A172 (cell line): ENCODE results near the gene ACOT11. TPM values are rescaled to one million over a fixed set of nuclear protein-coding genes. Genes with fewer than 3 reads are reported as not detected.

Experiments
- DNase-seq: peaks from one replicate; pipeline ENCODE4 v3.0.0-alpha.2; 2015; ENCODE audit warnings: low spot score
- total RNA-seq: library from RNA; depleted of rRNA; stranded (reverse); fragments of >200 nt; shearing (Covaris generic); gene quantifications from 2 replicates; pipeline ENCODE4 v1.2.3, GENCODE V29; 2014; rRNA removed

Gene ACOT11
- total RNA-seq, 1 experiment from 2014 or later: 3.0 TPM

DNA sequence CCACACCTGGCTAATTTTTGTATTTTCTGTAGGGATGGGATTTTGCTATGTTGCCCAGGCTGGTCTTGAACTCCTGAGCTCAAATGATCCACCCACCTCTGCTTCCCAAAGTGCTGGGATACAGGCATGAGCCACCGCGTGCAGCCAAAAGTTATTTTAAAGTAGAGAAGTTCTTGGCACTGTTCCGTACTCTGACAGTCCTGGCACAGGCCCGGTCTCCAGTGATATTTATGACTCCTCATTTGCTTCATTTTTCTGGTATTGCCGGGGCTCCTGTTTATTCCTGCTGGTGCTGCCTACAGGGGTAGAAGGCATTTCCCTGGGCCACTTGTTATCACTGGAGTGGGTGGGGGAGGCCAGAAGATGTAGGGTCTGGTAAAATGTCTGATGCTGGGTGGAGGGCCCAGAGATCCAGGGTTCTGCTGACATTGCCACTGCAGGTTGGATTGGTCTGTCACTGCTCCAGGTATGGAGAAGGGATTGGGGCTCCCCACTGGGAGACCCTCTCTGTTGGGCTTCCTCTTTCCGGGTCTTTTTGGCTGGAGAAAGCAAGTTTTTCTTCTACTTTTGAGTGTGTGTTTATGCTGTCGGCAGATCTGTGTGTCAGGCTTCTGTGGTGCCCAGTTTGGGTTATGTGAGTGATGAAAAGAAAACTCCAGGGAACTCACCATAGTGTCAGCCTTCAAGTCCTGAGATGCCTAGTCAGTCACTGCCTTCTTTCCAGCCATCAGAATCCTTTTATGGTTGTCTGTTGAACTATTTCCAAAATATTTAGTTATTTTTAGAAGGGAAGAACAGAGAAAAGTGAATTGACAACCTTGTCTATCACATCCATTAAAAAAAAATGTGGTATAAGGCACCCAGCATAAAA is 98.0 kb downstream of the ACOT11 start:
- DNase-seq: no peak

DNA sequence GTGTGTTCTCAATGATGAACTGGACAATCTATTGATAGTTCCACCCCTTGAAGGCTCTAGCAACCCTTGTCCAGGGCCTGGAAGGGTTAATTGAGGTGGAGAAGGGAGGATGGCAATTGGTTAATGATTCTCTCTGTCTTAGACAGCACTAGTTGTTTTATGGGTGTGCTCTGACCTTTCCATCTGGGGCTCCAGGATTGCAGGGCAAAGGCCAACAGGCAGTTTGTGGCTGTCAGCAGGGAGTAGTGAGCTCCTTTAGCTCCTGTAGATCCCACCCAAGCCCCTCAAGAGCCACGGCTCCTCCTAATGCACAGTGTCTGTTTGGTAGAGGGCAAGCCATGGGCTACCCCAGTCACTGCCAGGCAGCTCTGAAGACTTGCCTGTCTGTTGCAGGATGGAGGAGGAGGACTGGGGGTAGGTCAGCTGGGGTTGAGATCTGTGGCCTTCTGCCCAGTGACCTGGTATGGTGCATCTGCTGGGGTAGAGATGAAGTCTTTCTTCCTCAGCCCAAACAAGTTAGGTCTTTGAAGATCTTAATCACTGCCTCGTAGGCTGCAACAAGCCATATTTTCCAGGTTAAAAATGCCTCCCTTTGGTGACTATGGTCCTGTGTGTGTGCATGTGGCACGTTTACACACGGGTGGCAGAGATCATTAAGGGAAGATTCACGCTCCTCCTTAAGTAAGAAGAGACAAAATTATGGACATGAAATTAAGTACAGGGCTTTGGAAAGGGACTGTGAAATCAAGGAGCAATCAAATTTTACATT is 101.3 kb downstream of the ACOT11 start:
- DNase-seq: no peak

DNA sequence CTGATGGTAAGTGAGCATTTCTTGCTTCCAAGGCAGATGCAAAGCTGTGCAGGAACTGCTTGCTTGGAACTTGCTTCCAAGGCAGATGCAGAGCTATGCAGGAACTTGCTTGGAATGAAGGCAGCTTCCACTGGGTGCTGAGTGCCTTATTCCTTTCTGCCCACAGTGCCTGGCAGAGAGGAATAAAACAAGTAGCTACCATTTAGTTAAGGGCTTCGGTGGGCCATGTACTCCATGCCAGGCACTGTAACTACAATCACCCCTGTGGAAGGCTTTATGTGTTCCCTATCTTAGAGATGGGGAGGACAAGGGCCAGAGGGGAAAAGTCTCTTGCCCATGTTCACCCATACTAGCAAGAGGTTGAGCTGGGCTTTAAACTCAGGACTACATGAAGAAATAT is 101.9 kb downstream of the ACOT11 start:
- no peak for DNase-seq

DNA sequence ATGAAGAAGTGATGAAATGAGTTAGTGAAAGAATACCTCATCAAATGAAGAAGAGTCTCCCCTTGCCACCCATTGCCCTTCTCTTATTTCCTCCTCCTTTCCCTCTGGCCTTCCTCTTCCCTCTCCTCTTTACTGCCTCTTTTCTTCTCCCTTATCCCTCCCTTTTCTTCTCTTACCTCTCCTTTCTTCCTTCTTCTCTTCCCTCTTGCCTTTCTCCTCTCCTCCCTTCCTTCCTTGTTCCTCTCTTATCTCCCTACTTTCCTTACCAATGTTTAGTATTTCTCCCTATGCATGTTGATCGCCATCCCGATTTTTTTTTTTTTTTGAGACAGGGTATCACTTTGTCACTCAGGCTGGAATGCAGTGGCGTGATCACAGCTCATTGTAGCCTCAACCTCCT is 102.4 kb downstream of the ACOT11 start:
- DNase-seq: no peak

DNA sequence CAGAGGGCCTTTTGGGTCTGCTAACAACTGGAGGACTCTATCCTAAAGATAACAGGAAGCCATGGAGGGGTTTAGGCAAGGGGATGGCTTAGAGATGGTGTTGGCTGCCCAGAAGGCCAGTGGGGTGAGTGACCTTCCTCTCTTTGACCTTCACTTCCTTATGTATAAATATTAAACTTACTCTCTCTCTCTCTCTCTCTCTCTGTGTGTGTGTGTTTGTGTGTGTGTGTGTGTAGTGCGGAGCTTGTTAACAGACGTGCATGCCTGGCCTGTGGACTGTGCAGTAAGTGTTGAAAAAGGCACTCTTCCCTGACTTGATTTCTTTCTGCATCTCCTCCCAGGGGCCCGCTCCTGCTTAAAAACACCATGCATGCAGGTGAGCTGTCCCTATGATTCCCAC is 103.6 kb downstream of the ACOT11 start:
- no peak for DNase-seq

DNA sequence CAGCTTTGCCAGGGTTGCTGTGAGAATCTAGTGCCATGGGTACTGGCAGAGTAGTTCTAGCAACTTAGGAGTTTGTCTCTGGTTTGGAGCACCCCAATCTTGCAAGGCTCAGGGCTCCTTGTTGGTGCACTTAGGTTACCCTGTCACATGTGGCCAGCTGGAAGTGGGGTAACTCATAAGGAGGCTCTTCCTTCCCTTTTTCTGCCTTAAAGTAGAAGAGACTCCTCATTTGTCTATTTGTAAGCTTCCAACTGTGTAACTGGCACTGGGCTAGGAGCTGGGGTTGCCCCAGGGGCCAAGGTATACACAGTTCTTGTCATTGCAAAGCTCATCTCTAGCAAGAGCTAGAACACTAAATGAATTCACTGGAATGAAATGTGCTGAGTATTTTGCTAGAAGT is 104.1 kb downstream of the ACOT11 start:
- no peak for DNase-seq

DNA sequence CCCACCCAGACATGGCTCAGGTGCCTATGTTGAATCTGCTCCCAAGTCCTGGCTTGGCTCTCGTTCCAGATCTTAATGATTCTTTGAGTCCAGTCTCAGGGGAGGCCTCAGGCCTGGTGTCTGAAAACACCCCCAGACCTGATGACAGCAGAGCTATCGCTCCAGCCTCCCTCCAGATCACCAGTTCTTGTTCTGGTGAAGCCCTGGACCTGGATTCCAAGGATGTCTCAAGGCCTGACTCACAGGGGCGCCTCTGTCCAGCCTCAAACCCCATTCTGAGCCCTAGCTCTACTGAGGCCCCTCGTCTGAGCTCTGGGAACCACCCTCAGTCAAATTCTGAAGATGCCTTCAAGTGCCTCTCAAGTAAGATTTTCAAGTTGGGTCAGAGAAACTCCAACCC is 105.0 kb downstream of the ACOT11 start:
- DNase-seq: no peak

DNA sequence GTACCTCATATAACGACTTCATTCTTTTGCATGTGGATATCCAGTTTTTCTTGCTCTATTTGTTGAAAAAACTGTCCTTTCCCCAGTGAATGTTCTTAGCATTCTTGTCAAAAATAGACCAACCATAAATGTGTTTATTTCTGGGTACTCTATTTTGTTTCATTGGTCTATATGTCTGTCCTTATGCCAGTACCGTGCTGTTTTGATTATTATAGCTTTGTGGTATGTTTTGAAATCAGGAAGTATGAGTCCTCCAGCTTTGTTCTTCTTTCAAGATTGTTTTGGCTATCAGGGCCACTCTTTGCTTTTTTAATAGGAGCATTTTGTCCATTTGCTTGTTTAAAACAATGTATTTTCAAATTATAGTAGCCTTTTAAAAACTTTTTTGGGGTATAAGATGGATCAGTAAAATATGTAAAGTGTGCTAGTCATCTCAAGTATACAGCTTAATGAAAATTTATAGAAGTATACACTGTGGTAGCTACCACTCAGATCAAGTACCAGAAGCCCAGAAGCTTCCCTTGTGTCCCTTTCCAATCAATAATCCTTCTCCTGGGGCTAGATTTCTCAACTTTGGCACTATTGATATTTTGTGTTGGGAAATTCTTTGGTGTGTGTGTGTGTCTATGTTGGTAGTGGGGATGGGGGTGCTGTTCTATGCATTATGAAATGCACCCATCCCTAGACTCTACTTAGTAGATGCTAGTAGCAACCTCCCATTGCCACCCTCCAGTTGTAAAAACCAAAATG is 110.3 kb downstream of the ACOT11 start:
- DNase-seq: no peak

Other genes starting within 250 kb of the ACOT11 start
- 14.1 and 19.4 TPM in 2 replicates for gene SSBP3, start 141.8 kb upstream of the ACOT11 start, total RNA-seq
- not detected in 2 replicates for gene FAM151A, start 75.3 kb downstream of the ACOT11 start, total RNA-seq
- gene MROH7, start 93.6 kb downstream of the ACOT11 start, total RNA-seq: not detected in 2 replicates
- gene TTC4, start 167.6 kb downstream of the ACOT11 start, total RNA-seq: 32.3 and 34.7 TPM in 2 replicates
- 4.1 and 6.7 TPM in 2 replicates for gene PARS2, start 216.3 kb downstream of the ACOT11 start, total RNA-seq